Activated CD4-positive, alpha-beta T cell treated with anti-CD3 and anti-CD28 coated beads, Interleukin-10, Interleukin-2, amounts not matched to agents 100 ng/mL and 50 ng/mL, durations not matched to agents 16 hours and 8 hours (primary cell): ENCODE measurements around the gene CFAP46.
"Not testable (repeated sequence)": the region's sequence is repeated elsewhere in the genome, so short reads cannot be mapped to it uniquely, and the experiment has no call there.

Experiments used
- DNase-seq: peaks from one replicate; pipeline ENCODE4 v3.0.0-alpha.2; 2020

CFAP46 gene

GRCh38 chr10:132860532-132860931 lies 81.8 kb downstream of the CFAP46 start:
- no peak for DNase-seq

DNA sequence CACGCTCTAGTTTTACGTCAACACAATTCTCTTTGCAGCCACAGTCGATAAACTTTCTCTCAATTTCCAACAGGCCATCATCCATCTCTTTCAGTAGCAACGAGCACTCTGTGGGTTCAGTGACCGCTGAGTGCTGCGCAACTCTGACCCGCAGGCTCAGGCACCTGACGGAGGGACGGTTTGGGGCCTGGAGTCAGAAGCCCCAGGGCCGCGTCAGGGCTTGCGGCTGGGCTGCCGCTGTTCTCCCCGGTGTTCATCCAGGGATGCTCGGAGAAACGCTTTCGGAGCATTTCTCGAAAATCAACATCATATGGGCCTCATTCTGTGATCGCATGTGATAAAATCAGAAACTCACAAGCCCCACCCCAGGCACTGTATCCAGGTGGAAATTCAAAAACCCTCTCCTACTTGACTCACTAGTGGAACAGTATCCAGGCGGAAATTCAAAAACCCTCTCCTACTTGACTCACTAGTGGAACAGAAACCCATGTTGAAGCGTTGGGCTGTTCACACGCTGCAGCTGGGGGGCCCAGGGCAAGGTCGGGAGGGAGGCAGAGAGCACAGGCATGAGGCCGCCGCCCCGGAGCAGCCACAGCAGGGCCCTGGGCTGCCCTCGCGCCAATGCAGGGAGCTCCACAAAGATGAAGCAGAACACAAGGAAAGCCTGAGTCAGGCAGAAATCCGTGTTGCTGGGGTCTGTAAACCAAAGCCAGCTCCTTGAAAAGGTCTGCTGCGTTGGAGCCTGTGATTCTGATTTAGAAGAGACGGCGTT lies 83.1 kb downstream of the CFAP46 start:
- DNase-seq: no peak

DNA sequence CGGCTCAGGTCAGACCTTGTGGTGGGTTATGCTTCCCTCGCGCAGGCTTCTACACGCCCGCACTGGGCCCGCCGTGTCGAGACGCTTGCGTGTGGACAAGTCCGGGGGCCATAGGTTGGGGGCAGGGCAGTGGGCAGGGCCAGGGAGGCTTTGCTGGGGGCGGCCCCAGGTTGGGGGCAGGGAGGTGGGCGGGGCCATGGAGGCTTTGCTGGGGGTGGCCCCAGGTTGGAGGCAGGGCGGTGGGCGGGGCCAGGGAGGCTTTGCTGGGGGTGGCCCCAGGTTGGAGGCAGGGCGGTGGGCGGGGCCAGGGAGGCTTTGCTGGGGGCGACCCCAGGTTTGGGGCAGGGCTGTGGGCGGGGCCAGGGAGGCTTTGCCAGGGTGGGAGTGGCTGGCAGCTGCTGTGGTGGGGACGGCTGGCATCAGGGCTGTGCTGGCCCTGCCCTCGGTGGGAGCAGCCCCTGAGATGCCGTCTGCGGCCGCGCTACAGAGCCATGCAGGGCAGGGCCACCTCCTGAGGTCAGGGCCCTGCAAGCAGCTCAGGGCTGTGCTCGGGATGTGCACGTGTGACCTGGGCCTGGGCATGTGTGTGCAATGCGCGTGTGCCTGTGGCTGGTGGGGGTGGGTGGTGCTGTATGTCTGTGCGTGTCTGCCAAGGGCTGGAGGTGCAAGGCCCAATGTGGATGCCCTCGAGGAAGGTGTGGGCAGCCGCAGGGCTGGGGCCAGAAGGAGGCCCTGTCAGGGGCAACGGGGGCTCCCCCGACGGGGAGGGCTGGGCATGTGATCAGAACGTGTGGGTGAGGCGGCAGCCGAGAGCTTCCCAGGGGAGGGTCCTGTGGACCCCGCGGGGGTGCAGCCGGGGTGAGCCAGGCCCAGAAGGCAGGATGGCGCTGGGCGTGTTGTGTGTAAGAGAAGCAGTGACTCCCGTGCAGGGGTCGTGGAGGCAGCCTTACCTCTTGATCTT lies 84.0 kb downstream of the CFAP46 start:
- no peak for DNase-seq

DNA sequence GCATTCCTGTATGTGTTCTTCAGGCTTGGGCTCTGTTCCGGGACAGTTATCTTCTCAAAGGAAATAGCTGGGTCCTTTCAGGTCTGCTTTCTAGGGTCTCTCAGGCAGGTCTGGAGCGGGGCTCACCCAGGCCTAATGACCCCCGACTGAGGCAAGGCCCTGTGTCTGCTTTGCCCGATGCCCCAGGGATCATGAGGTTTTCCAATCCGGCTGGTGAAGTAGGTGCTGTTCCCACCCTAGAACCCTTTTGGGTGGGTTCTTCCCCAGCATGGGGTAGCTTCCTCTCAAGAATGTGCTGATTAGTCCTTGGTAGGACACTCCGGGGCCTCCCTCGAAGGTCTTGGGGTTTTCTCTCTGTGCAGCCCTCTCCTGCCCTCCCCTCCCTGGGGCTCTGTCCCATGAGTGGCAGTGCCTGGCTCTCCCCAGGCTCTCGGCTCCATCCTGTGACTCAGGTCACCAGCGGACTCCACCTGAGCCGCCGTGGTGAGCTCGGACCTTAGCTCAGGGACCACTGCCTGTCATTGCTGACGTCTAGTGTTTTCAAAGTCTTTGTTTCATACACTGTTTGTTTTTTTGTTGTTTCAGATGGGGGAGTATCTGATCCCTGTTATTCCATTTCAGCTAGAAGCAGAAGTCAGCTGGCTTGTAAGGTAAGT lies 85.4 kb downstream of the CFAP46 start:
- DNase-seq: no peak

- no peak for DNase-seq
Observed at GRCh38 chr10:132855889-132856288, 86.5 kb downstream of the CFAP46 start.

GRCh38 chr10:132851451-132851850 lies 90.9 kb downstream of the CFAP46 start:
- DNase-seq: no peak

- no peak for DNase-seq
Observed at GRCh38 chr10:132850896-132851295, 91.5 kb downstream of the CFAP46 start.

DNA sequence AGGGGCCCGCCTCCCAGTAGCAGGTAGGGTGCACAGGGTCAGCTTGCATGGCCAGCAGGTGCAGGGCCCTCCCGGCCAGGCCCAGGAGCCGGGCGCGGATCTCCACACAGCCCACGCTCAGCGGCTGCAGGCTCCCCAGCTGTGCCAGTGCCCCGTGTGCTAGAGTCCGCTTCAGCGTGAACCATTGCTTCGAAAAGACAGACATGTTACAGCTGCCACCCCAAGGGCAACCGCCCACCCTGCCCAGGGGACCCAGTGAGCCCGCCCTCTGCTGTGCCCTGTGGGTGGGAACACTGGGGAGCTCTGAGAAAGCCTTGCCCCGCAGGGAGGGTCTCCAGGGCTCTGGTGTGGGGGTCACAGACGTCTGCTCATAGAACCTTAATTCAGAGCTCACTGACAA lies 92.1 kb downstream of the CFAP46 start:
- DNase-seq: no peak

GRCh38 chr10:132849546-132850031 lies 92.8 kb downstream of the CFAP46 start:
- no peak for DNase-seq

DNA sequence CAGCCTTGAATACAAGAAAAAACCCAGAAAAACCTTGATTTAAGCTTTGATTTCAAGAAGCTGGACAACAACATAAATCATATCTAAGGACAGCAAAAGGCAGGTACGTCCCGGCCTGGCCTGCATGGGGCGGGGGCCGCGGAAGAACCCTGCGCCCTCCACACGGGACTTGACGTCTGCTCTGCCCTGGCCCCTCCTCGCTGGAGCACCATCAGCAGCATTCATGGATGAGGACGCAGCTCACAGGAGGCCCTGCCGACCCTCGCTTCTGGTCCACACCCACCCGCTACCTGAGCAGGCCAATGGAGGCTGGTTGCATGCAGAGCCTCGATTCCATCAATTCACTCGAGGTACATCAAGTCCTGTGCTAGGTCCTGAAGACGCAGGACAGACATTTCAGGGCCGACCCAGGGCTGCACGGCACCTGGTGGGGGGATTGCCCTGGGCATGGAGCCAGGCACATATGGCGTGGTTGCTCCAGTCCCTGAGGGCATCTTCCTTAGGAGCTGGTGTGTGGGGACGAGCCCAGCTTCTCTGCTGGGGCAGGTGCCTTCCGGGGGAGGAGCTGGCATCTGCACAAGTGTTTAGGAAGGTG lies 93.3 kb downstream of the CFAP46 start:
- no peak for DNase-seq

DNA sequence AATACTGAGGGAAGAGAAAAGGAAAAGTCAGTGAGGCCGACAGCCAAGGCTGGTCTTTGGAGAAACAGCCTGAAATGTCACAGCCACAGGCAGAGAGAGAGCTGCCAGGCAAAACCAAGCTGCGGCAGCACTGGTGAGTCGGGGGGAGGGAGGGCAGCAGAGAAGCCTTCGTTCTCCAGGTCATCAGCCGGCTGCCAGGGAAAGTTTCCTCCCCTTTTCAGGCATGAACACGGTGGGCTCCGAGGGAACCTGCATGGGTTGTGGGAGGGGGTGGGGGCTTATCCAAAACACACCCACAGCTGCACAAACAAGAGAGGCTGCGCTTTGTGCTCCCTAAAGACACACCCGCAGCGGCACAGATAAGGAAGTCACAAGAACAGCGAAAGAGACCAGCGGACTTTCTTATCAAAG lies 94.1 kb downstream of the CFAP46 start:
- no peak for DNase-seq

DNA sequence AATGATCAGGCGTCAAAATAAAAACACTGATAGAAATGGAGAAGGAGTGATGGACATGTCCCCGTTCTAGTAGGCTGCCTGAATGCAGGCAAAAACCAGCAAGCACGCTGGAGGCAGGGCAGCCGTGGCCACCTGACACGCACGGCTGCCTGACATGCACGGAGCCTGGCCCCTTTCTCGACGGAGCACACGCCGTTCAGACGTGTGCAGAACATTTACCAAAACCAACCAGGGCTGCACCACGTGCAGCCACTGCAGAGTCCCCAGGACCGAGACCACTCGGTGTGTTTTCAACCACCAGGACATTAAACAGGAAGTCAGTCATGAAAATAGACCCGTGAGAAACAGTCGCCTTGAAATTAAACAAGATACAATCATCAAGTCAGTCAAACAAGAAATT lies 94.5 kb downstream of the CFAP46 start:
- DNase-seq: no peak

DNA sequence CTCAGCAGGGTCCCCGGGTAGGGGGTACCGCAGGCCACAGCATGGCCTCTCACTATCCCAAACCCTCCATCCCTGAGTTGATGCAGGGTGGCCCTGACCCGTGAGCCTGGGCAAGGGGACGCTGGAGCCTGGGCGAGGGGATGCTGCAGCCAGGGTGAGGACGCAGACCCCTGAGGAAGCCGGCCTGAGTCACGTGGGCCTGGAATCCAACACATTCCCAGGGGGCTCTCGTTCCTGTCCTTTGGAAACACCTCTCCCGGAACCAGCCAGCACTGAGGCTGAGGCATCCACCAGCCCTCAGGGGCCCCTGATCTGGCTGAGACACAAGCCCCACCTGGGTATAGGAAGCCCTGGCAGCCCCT lies 95.0 kb downstream of the CFAP46 start:
- DNase-seq: no peak

DNA sequence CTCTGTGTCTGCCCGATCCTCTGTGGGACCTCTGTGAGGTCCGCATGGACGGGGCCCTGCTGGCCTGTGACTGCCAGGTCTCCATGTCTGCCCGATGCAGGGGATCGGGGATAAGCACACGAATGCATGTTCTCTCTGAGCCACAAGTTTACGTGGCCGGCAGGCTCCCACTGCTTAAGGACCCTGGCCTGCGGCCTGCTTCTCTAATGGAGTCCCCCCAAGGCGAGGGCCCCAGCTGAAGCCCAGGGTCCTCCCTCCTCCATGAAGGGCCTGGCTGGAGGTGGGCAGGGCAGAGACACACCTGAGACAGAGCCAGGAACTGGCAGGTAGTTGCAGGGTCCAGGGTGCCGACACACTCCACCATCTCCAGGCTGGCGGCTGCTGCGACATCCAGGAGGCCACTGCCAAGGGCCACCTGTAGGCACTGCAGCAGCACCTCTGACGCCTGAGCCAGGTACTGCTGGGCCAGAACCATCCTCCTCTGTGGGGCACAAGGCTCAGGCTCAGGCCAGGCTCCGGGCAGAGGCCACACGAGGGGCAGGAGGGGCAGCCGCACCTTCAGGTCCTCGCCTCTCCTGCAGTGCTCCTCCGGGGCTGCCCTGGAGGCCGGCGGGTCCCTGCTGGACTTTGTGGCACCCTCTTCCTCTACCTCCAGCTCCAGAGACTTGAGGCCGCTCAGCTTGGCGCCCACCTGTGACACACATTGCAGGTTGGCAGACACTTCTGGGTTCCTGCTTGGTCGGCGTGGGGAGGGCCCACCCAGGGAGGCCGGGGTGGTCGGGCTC lies 95.5 kb downstream of the CFAP46 start:
- no peak for DNase-seq

GRCh38 chr10:132845780-132846595 lies 96.4 kb downstream of the CFAP46 start:
- no peak for DNase-seq

GRCh38 chr10:132845041-132845551 lies 97.3 kb downstream of the CFAP46 start:
- no peak for DNase-seq

GRCh38 chr10:132844069-132844809 lies 98.1 kb downstream of the CFAP46 start:
- no peak for DNase-seq

DNA sequence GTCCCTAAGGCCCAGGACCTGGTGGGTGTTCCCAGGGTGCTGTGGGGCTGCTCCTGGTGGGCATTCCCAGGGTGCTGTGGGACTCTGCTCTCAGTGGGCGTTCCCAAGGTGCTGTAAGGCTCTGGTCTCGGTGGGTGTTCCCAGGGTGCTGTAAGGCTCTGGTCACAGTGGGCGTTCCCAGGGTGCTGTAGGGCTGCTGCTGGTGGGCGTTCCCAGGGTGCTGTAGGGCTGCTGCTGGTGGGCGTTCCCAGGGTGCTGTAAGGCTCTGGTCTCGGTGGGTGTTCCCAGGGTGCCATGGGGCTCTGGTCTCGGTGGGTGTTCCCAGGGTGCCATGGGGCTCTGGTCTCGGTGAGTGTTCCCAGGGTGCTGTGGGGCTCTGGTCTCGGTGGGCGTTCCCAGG lies 99.1 kb downstream of the CFAP46 start:
- DNase-seq: not testable (repeated sequence)

DNA sequence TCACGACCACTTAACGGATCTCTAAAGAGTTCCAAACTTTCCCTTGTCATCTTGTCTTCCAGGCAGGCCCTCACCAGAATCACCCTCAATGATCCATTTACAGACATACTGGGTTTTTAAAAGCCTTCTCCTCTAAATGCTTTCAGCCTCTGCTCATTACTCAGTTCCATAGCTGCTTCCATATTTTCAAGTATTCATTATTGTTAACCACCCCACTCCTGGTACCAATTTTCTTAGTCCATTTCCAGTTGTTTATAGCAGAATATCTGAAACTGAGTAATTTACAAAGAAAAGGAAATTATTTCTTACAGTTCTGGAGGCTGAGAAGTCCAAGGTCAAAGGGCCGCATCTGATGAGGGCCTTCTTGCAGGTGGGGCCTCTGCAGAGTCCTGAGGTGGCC lies 100.0 kb downstream of the CFAP46 start:
- DNase-seq: no peak

GRCh38 chr10:132841615-132841975 lies 100.8 kb downstream of the CFAP46 start:
- DNase-seq: no peak
